ENCODE results near the gene BSPRY. TPM values are rescaled to one million over a fixed set of nuclear protein-coding genes. Genes with fewer than 3 reads are reported as not detected.

Gene BSPRY
- total and polyA plus RNA-seq, 2 donors (not counting 1 experiment from before 2014, with no cell fraction given), result 0.42 to 0.59 TPM

GRCh38 chr9:113320051-113320450 is 29.3 kb upstream of the BSPRY start:
- ChIA-PET POLR2A (no interaction called here), CTCF (no interaction called here)
- Histone ChIP-seq H4K20me1 (ENCODE audit: control insufficient read depth, insufficient read depth, low read length, poor library complexity, severe bottlenecking) (no peaks in the 10 kb centered on the region), H3K9ac (ENCODE audit: low read length) (no peak overlapping the region), H2AFZ (ENCODE audit: insufficient read depth, low read depth, low read length, poor library complexity, severe bottlenecking) (no peak overlapping the region), H3K4me2 (replicated peaks; ENCODE audit: low read depth, low read length, poor library complexity, severe bottlenecking) (no peak overlapping the region), H3K9me3 (ENCODE audit: control extremely low read depth in 1 of 3, control insufficient read depth in 2 of 3, insufficient read depth in 1 of 3, low read length in 2 of 3) (no peaks in the 10 kb centered on the region), H3K27ac (ENCODE audit: low read length in 2 of 2) (no peak overlapping the region), H3K4me3 (ENCODE audit: control extremely low read depth in 1 of 5, extremely low read depth in 1 of 5, insufficient read depth in 1 of 5, low read depth in 2 of 5, low read length in 4 of 5) (no peak overlapping the region), H3K79me2 (ENCODE audit: control insufficient read depth, insufficient read depth, low read length) (no peaks in the 10 kb centered on the region), H3K27me3 (replicated peaks in 1 of 4; ENCODE audit: control extremely low read depth in 1 of 4, control insufficient read depth in 3 of 4, insufficient read depth in 4 of 4, low read length in 3 of 4) (no peaks in the 10 kb centered on the region), H3K4me1 (ENCODE audit: control insufficient read depth in 2 of 2, insufficient read depth in 2 of 2, low read length in 2 of 2) (no peaks in the 10 kb centered on the region), H3K36me3 (replicated peaks in 1 of 2; ENCODE audit: control extremely low read depth in 1 of 2, control insufficient read depth in 1 of 2, extremely low read depth in 1 of 2, insufficient read depth in 2 of 2, low read length in 1 of 2) (no peaks in the 10 kb centered on the region)
- H3K4me1 Mint-ChIP-seq, result no peaks in the 10 kb centered on the region
- no peak for ATAC-seq (ENCODE audit: low read depth)
- no peak overlapping the region for H3K4me3 Mint-ChIP-seq
- H3K9me3 Mint-ChIP-seq (ENCODE audit: insufficient read depth), result no peaks in the 10 kb centered on the region
- H3K27me3 Mint-ChIP-seq, result peaks cover 9% of the 10 kb centered on the region
- TF ChIP-seq EZH2 (IDR thresholded peaks at IDR 0.05; ENCODE audit: borderline replicate concordance, insufficient read depth, low read depth, low read length, poor library complexity, severe bottlenecking) (no peak), CTCF (IDR thresholded peaks at IDR 0.05) (no peak)
- 100% methylated on average over 1 of the region's 3 CpGs for WGBS (ENCODE audit: insufficient coverage)
- intact Hi-C loops (cut with micrococcal nuclease), result no loop called here
- no peak for DNase-seq
- H3K27ac Mint-ChIP-seq, result no peak overlapping the region

- Histone ChIP-seq H3K36me3 (replicated peaks in 1 of 2; ENCODE audit: control extremely low read depth in 1 of 2, control insufficient read depth in 1 of 2, extremely low read depth in 1 of 2, insufficient read depth in 2 of 2, low read length in 1 of 2) (no peaks in the 10 kb centered on the region), H3K79me2 (ENCODE audit: control insufficient read depth, insufficient read depth, low read length) (no peaks in the 10 kb centered on the region), H4K20me1 (ENCODE audit: control insufficient read depth, insufficient read depth, low read length, poor library complexity, severe bottlenecking) (no peaks in the 10 kb centered on the region), H3K9ac (ENCODE audit: low read length) (no peak overlapping the region), H3K9me3 (ENCODE audit: control extremely low read depth in 1 of 3, control insufficient read depth in 2 of 3, insufficient read depth in 1 of 3, low read length in 2 of 3) (no peaks in the 10 kb centered on the region), H3K27me3 (replicated peaks in 1 of 4; ENCODE audit: control extremely low read depth in 1 of 4, control insufficient read depth in 3 of 4, insufficient read depth in 4 of 4, low read length in 3 of 4) (no peaks in the 10 kb centered on the region), H2AFZ (ENCODE audit: insufficient read depth, low read depth, low read length, poor library complexity, severe bottlenecking) (no peak overlapping the region), H3K4me1 (ENCODE audit: control insufficient read depth in 2 of 2, insufficient read depth in 2 of 2, low read length in 2 of 2) (no peaks in the 10 kb centered on the region), H3K4me2 (replicated peaks; ENCODE audit: low read depth, low read length, poor library complexity, severe bottlenecking) (no peak overlapping the region), H3K27ac (ENCODE audit: low read length in 2 of 2) (no peak overlapping the region), H3K4me3 (ENCODE audit: control extremely low read depth in 1 of 5, extremely low read depth in 1 of 5, insufficient read depth in 1 of 5, low read depth in 2 of 5, low read length in 4 of 5) (no peak overlapping the region)
- ATAC-seq (ENCODE audit: low read depth) (no peak), DNase-seq (no peak)
- Mint-ChIP-seq H3K4me3 (no peak overlapping the region), H3K9me3 (ENCODE audit: insufficient read depth) (no peaks in the 10 kb centered on the region), H3K27ac (no peak overlapping the region), H3K4me1 (no peaks in the 10 kb centered on the region), H3K27me3 (no peaks in the 10 kb centered on the region)
- CTCF ChIA-PET, result no interaction called here
- intact Hi-C loops (cut with micrococcal nuclease), result no loop called here
- TF ChIP-seq EZH2 (IDR thresholded peaks at IDR 0.05; ENCODE audit: borderline replicate concordance, insufficient read depth, low read depth, low read length, poor library complexity, severe bottlenecking), result no peak
- no peak for TF ChIP-seq CTCF (IDR thresholded peaks at IDR 0.05)
- POLR2A ChIA-PET, result no interaction called here
- 84% methylated on average over 5 of the region's 6 CpGs for WGBS (ENCODE audit: insufficient coverage)
These were observed 26.7 kb upstream of the BSPRY start for GRCh38 chr9:113322671-113323070.

Data from B cell (primary cell).